OCI-LY7 (cell line): ENCODE measurements around the gene USP15. TPM values are rescaled to one million over a fixed set of nuclear protein-coding genes. Genes with fewer than 3 reads are reported as not detected.

Experiments
- BruUV-seq: library from RNA; stranded (reverse); fragments of 400-500 nt; replicated peaks from 2 replicates; lab custom pipeline; 2021; lab: Mats Ljungman, UMichigan
- CTCF ChIA-PET: fragments of 300-600 bp; sonication (Branson Sonifier 250); formaldehyde crosslinking; loops from one replicate; lab custom pipeline; 2022; ENCODE audit warnings: antibody characterized with exemption; ENCODE audit not compliant: unreplicated experiment; lab: Charles Lee
- POLR2A ChIA-PET: fragments of 300-600 bp; sonication (Branson Sonifier 250); formaldehyde crosslinking; loops from one replicate; lab custom pipeline; 2022; ENCODE audit warnings: antibody characterized with exemption; lab: Charles Lee
- DNase-seq: peaks from one replicate; pipeline ENCODE4 v3.0.0-alpha.2; 2015; ENCODE audit warnings: low spot score
- H2AFZ ChIP-seq: fragments of 200-600 bp; sonication (generic), shearing (Covaris generic); 2 replicates; pipeline ENCODE4 v1.6.1; 2014; ENCODE audit warnings: mild to moderate bottlenecking, antibody characterized with exemption, low read length, moderate library complexity
- H3K27ac ChIP-seq: fragments of 200-600 bp; sonication (generic); 2 replicates; pipeline ENCODE4 v1.5.1; 2014; ENCODE audit warnings: mixed run types, low read depth, mild to moderate bottlenecking, moderate library complexity, low read length, inconsistent platforms; ENCODE audit not compliant: poor library complexity, severe bottlenecking
- H3K36me3 ChIP-seq: fragments of 200-600 bp; sonication (generic); 2 replicates; pipeline ENCODE4 v1.6.1; 2014; ENCODE audit warnings: mild to moderate bottlenecking, antibody characterized with exemption, low read length, moderate library complexity, mixed read lengths; ENCODE audit not compliant: insufficient read depth
- H3K4me1 ChIP-seq: fragments of 200-600 bp; sonication (generic); 2 replicates; pipeline ENCODE4 v1.5.1; 2014; ENCODE audit warnings: mild to moderate bottlenecking, low read length; ENCODE audit not compliant: insufficient read depth, poor library complexity, severe bottlenecking
- H3K4me2 ChIP-seq: fragments of 200-600 bp; sonication (generic); 2 replicates; pipeline ENCODE4 v1.6.1; 2014; ENCODE audit warnings: mild to moderate bottlenecking, low read length
- H3K4me3 ChIP-seq: fragments of 200-600 bp; sonication (generic); 2 replicates; pipeline ENCODE4 v1.5.1; 2014; ENCODE audit warnings: mild to moderate bottlenecking, low read depth, low read length; ENCODE audit not compliant: poor library complexity, severe bottlenecking
- H3K79me2 ChIP-seq: fragments of 200-600 bp; sonication (generic); 2 replicates; pipeline ENCODE4 v1.6.1; 2016; ENCODE audit warnings: low read depth, mild to moderate bottlenecking, low read length, moderate library complexity, mixed read lengths; ENCODE audit not compliant: insufficient read depth
- H3K9me2 ChIP-seq: fragments of 200-600 bp; sonication (generic); 2 replicates; pipeline ENCODE4 v1.6.1; 2016; ENCODE audit warnings: mild to moderate bottlenecking, low read length, mixed read lengths; ENCODE audit not compliant: insufficient read depth
- H3K9me3 ChIP-seq: fragments of 200-600 bp; sonication (generic); 2 replicates; pipeline ENCODE4 v1.6.1; 2014; ENCODE audit warnings: mild to moderate bottlenecking, mixed run types, low read length, mixed read lengths
- H4K20me1 ChIP-seq: fragments of 200-600 bp; sonication (generic); 2 replicates; pipeline ENCODE4 v1.6.1; 2014; ENCODE audit warnings: mild to moderate bottlenecking, antibody characterized with exemption, low read length, moderate library complexity, mixed read lengths; ENCODE audit not compliant: insufficient read depth
- EZH2phosphoT487 ChIP-seq: fragments of 200-600 bp; sonication (generic); IDR thresholded peaks from 2 replicates; pipeline ENCODE4 v1.6.1; 2018; ENCODE audit warnings: low read depth, borderline replicate concordance, mild to moderate bottlenecking, mixed run types, antibody characterized with exemption, low read length, moderate library complexity, mixed read lengths
- intact Hi-C: fragments of 100-400 bp; cut with micrococcal nuclease; formaldehyde crosslinking; loops from one replicate; pipeline ENCODE4 v1.10.0; 2022; ENCODE audit not compliant: unreplicated experiment
- total RNA-seq, 2 experiments: library from RNA; depleted of rRNA in 1 of 2; stranded (reverse); fragments of >200 nt in 1 of 2; shearing (Covaris generic) in 1 of 2; gene quantifications; 2 replicates each; pipeline ENCODE4 v1.2.3, GENCODE V29; 2014 to 2022
- TF ChIP-seq, protein P1 (sequence below): fragments of 200-600 bp; sonication (generic); conservative IDR thresholded peaks from 2 replicates; pipeline ENCODE4 v1.5.1; 2014; ENCODE audit warnings: mild to moderate bottlenecking, antibody characterized with exemption, low read length, moderate library complexity, mixed read lengths

USP15 gene
- total RNA-seq, 2 experiments from 2014 or later: 43.3 to 62.8 TPM

GRCh38 chr12:62233805-62234204 is 26.4 kb upstream of the USP15 start:
- no peak for TF ChIP-seq EZH2phosphoT487
- TF ChIP-seq, protein P1, sequence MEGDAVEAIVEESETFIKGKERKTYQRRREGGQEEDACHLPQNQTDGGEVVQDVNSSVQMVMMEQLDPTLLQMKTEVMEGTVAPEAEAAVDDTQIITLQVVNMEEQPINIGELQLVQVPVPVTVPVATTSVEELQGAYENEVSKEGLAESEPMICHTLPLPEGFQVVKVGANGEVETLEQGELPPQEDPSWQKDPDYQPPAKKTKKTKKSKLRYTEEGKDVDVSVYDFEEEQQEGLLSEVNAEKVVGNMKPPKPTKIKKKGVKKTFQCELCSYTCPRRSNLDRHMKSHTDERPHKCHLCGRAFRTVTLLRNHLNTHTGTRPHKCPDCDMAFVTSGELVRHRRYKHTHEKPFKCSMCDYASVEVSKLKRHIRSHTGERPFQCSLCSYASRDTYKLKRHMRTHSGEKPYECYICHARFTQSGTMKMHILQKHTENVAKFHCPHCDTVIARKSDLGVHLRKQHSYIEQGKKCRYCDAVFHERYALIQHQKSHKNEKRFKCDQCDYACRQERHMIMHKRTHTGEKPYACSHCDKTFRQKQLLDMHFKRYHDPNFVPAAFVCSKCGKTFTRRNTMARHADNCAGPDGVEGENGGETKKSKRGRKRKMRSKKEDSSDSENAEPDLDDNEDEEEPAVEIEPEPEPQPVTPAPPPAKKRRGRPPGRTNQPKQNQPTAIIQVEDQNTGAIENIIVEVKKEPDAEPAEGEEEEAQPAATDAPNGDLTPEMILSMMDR: no peak
- H3K36me3 ChIP-seq: no peaks in the 10 kb centered on the region
- intact Hi-C loops: no loop called here
- H3K4me1 ChIP-seq: no peaks in the 10 kb centered on the region
- no peak overlapping the region for H3K4me2 ChIP-seq
- no peaks in the 10 kb centered on the region for H3K79me2 ChIP-seq
- H3K9me2 ChIP-seq: no peaks in the 10 kb centered on the region
- no peak for DNase-seq
- ChIA-PET CTCF (no interaction called here), POLR2A (no interaction called here)
- H3K27ac ChIP-seq: no peak overlapping the region
- H2AFZ ChIP-seq: no peak overlapping the region
- H3K4me3 ChIP-seq: no peak overlapping the region
- no TSS peak for BruUV-seq
- H3K9me3 ChIP-seq: no peaks in the 10 kb centered on the region
- H4K20me1 ChIP-seq: no peaks in the 10 kb centered on the region

DNA sequence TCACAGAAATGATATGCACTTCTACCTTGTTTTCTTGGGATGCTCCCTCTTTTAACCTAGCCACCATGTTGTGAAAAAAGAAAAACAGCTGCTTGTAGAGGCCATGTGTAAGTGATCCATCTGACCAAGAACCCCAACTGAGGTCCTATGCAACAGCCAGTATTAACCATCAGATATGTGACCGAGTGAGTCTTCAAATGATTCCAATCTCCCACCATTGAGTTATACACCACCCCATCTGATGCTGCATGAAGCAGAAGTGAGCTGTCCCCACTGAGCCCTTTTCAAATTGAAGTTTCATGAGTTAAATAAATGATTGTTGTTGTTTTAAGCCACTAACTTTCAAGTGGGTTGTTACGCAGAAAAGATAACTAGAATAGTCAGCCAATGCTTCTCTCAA is 20.6 kb upstream of the USP15 start:
- TF ChIP-seq, protein P1: no peak
- TF ChIP-seq EZH2phosphoT487: no peak
- no peak overlapping the region for H3K4me3 ChIP-seq
- H3K9me3 ChIP-seq: no peaks in the 10 kb centered on the region
- no peaks in the 10 kb centered on the region for H4K20me1 ChIP-seq
- intact Hi-C loops: no loop called here
- ChIA-PET POLR2A (no interaction called here), CTCF (no interaction called here)
- no peak overlapping the region for H3K4me2 ChIP-seq
- no TSS peak for BruUV-seq
- H2AFZ ChIP-seq: no peak overlapping the region
- no peaks in the 10 kb centered on the region for H3K36me3 ChIP-seq
- no peak overlapping the region for H3K27ac ChIP-seq
- H3K9me2 ChIP-seq: no peaks in the 10 kb centered on the region
- H3K79me2 ChIP-seq: no peaks in the 10 kb centered on the region
- DNase-seq: no peak
- no peaks in the 10 kb centered on the region for H3K4me1 ChIP-seq

- TF ChIP-seq, protein P1: no peak
- TF ChIP-seq EZH2phosphoT487: no peak
- ChIA-PET CTCF (no interaction called here), POLR2A (interaction anchor here (0.5 to 0.7 kb wide), 4 partner anchors 163 to 1672 kb away, joined by 3 to 8 read pairs (median 3); no protein-coding TSS in a partner anchor)
- no peaks in the 10 kb centered on the region for H3K36me3 ChIP-seq
- H2AFZ ChIP-seq: no peak overlapping the region
- H3K9me2 ChIP-seq: no peaks in the 10 kb centered on the region
- H3K4me3 ChIP-seq: no peak overlapping the region
- H3K27ac ChIP-seq: no peak overlapping the region
- no peaks in the 10 kb centered on the region for H3K4me1 ChIP-seq
- no peaks in the 10 kb centered on the region for H3K9me3 ChIP-seq
- no peaks in the 10 kb centered on the region for H3K79me2 ChIP-seq
- no TSS peak for BruUV-seq
- no peak for DNase-seq
- no peak overlapping the region for H3K4me2 ChIP-seq
- intact Hi-C loops: no loop called here
- no peaks in the 10 kb centered on the region for H4K20me1 ChIP-seq
Observed at GRCh38 chr12:62247281-62248045, 12.7 kb upstream of the USP15 start.
